Naive thymus-derived CD8-positive, alpha-beta T cell (primary cell): ENCODE measurements around the gene DUSP6. TPM values are rescaled to one million over a fixed set of nuclear protein-coding genes. Genes with fewer than 3 reads are reported as not detected.
A peak's percentile ranks its signal among the peaks of the same experiment; 100 is the strongest.

ENCODE experiments used
- ATAC-seq, 2 donors: fragments of 150-1000 bp; cut with Tn5 transposase in 1 of 2; sonication (Bioruptor Pico), chemical (Tn5 transposase) in 1 of 2; 1 replicate in 1 of 2; 2 replicates in 1 of 2; pipeline ENCODE4 v1.10.0; 2021; ENCODE audit warnings: mild to moderate bottlenecking in 2 of 2, moderate library complexity in 2 of 2
- POLR2A ChIA-PET: fragments of 350-600 bp; sonication (Branson Sonifier 250); formaldehyde crosslinking; loops from one replicate; lab custom pipeline; 2021; ENCODE audit warnings: antibody characterized with exemption; lab: Charles Lee
- DNase-seq, 10 donors: peaks; one replicate each; pipeline versions ENCODE4 v3.0.0 to v3.0.0-alpha.2; 2020 to 2022
- H3K27ac Mint-ChIP-seq, 10 donors: one replicate each; pipeline ENCODE4 v1.8.0; 2020 to 2022; ENCODE audit warnings: mild to moderate bottlenecking in 10 of 10, mixed read lengths in 10 of 10, moderate library complexity in 4 of 10, inconsistent platforms in 1 of 10
- H3K27me3 Mint-ChIP-seq, 5 donors: one replicate each; pipeline ENCODE4 v1.8.0; 2021 to 2022; ENCODE audit warnings: mixed read lengths in 5 of 5
- H3K36me3 Mint-ChIP-seq, 3 donors: one replicate each; pipeline ENCODE4 v1.8.0; 2020 to 2022; ENCODE audit warnings: mixed read lengths in 3 of 3, mild to moderate bottlenecking in 2 of 3, inconsistent platforms in 1 of 3
- H3K4me1 Mint-ChIP-seq, 4 donors: one replicate each; pipeline ENCODE4 v1.8.0; 2021 to 2022; ENCODE audit warnings: mixed read lengths in 4 of 4
- H3K4me3 Mint-ChIP-seq, 10 donors: one replicate each; pipeline ENCODE4 v1.8.0; 2020 to 2022; ENCODE audit warnings: mild to moderate bottlenecking in 10 of 10, mixed read lengths in 10 of 10, moderate library complexity in 6 of 10, inconsistent platforms in 1 of 10
- H3K9me3 Mint-ChIP-seq, 9 donors: one replicate each; pipeline ENCODE4 v1.8.0; 2020 to 2022; ENCODE audit warnings: mixed read lengths in 9 of 9, mild to moderate bottlenecking in 3 of 9, inconsistent platforms in 1 of 9, moderate library complexity in 1 of 9
- polyA plus RNA-seq, 3 donors: library from polyadenylated mRNA; unstranded; fragments of 300-500 nt; fragmentation: Illumina TruSeq; gene quantifications; one replicate each; pipeline ENCODE4 v1.2.3, GENCODE V29; 2021
- total RNA-seq, 8 experiments: library from RNA in 2 of 8; stranded (reverse) in 2 of 8; gene quantifications; one replicate each; pipeline ENCODE4 v1.2.3 and lab custom pipeline; 2021 to 2026

DUSP6 gene, protein sequence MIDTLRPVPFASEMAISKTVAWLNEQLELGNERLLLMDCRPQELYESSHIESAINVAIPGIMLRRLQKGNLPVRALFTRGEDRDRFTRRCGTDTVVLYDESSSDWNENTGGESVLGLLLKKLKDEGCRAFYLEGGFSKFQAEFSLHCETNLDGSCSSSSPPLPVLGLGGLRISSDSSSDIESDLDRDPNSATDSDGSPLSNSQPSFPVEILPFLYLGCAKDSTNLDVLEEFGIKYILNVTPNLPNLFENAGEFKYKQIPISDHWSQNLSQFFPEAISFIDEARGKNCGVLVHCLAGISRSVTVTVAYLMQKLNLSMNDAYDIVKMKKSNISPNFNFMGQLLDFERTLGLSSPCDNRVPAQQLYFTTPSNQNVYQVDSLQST
- total RNA-seq (1 to 10 TPM in 1 of 2 experiments, under 1 TPM in 1; 0.57 to 1.4 TPM), polyA plus RNA-seq (1 to 10 TPM in 2 of 3 donors, under 1 TPM in 1; 0.67 to 2.1 (median 1.1) TPM), total RNA-seq (lab: John Stamatoyannopoulos, UW) (0.95 to 41.9 (median 16.5) reads per million in 6 experiments)

GRCh38 chr12:89352492-89353187 lies at the start of gene DUSP6:
Gene DUSP6, minus strand, starts transcription at chr12:89352501. Its CDS starts 462 bp downstream, at chr12:89352039.
- peak within 1 kb of the TSS; percentile 80 to 96 (median 92) for H3K4me3 Mint-ChIP-seq
- H3K36me3 Mint-ChIP-seq = no peaks in the 10 kb centered on the region
- H3K9me3 Mint-ChIP-seq = no peaks in the 10 kb centered on the region
- DNase-seq = peak; percentile 36 to 89 (median 68)
- peak; percentile 67 to 74 for ATAC-seq
- POLR2A ChIA-PET = interaction anchor here (0.8 to 2.4 kb wide), 5 partner anchors 76 to 510 kb away, joined by 3 to 9 read pairs (median 3); no protein-coding TSS in a partner anchor
- peak within 1 kb of the TSS; percentile 69 to 90 (median 84) for H3K27ac Mint-ChIP-seq
- peaks cover 30 to 61% (median 49%) of the 10 kb centered on the region in 4 donors for H3K4me1 Mint-ChIP-seq
- H3K27me3 Mint-ChIP-seq = peaks cover 0 to 4% (median 0%) of the 10 kb centered on the region in 5 donors

- H3K36me3 Mint-ChIP-seq = peaks cover 0 to 7% (median 0%) of the 10 kb centered on the region in 3 donors
- H3K27ac Mint-ChIP-seq = peak overlapping the region in 1 of 10 donors; percentile 22
- peaks cover 6 to 19% (median 15%) of the 10 kb centered on the region in 4 donors for H3K4me1 Mint-ChIP-seq
- no peaks in the 10 kb centered on the region for H3K27me3 Mint-ChIP-seq
- DNase-seq (no peak), ATAC-seq (no peak)
- H3K4me3 Mint-ChIP-seq = no peak overlapping the region
- POLR2A ChIA-PET = no interaction called here
- H3K9me3 Mint-ChIP-seq = peaks cover 0 to 5% (median 0%) of the 10 kb centered on the region in 9 donors
Observed at GRCh38 chr12:89401433-89402058, 49.2 kb upstream of the DUSP6 start.

- DNase-seq (no peak), ATAC-seq (no peak)
- peak overlapping the region in 1 of 10 donors; percentile 42 for H3K27ac Mint-ChIP-seq
- no peaks in the 10 kb centered on the region for H3K27me3 Mint-ChIP-seq
- H3K9me3 Mint-ChIP-seq = peaks cover 0 to 5% (median 0%) of the 10 kb centered on the region in 9 donors
- peaks cover 0 to 7% (median 0%) of the 10 kb centered on the region in 3 donors for H3K36me3 Mint-ChIP-seq
- peaks cover 6 to 19% (median 15%) of the 10 kb centered on the region in 4 donors for H3K4me1 Mint-ChIP-seq
- POLR2A ChIA-PET = no interaction called here
- peak overlapping the region in 1 of 10 donors; percentile 8 for H3K4me3 Mint-ChIP-seq
Observed at GRCh38 chr12:89400415-89400814, 48.1 kb upstream of the DUSP6 start.

DNA sequence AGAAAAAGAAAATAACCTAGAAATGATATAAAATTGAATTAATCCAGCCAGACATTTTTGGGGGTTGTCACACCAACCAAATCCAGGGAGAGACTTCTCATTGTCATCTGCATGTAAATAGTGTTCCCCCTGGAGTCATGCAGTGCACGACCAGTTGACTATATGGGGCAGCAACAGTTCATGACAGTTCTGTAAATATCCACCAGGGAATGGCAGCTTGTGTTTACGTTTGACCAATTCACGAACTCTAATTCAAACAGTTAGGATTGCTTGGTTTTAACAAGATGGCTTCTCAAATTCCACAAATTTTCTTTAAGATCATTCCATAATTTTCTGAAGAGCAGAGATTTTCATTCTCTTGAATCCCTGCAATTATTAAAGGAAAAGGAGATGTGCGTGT lies 43.4 kb upstream of the DUSP6 start:
- ATAC-seq (no peak), DNase-seq (no peak)
- POLR2A ChIA-PET = no interaction called here
- H3K9me3 Mint-ChIP-seq = peaks cover 0 to 2% (median 0%) of the 10 kb centered on the region in 9 donors
- H3K4me3 Mint-ChIP-seq = no peak overlapping the region
- peak overlapping the region in 2 of 10 donors; percentile 31 to 71 for H3K27ac Mint-ChIP-seq
- H3K27me3 Mint-ChIP-seq = peaks cover 0 to 2% (median 0%) of the 10 kb centered on the region in 5 donors
- peaks cover 0 to 3% (median 0%) of the 10 kb centered on the region in 3 donors for H3K36me3 Mint-ChIP-seq
- peaks cover 7 to 21% (median 19%) of the 10 kb centered on the region in 4 donors for H3K4me1 Mint-ChIP-seq

DNA sequence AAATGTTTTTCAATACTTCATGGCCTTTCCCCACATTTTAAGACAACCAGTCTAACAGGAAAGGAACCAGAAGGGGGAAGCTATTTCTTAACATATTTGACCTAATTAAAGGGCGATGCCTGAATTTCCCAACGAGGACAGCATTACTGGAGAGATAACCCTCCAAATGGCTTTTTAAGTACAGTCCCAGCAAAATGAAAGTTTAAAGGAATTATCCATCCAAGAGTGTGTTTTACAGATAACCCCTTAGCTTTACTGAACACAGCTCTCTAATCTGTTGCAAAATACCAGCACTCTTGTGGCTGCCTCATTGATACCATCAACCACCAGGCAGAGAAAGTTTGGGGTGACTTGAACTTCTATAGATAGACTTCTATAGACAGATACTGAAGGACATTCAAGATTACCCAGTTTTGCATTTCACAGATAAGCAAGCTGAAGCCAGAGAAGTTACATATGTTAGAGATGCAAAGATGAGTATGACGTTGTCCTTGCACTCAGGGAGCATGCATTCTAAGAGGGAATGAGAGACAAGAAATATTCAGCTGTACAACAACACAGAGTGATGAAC lies 41.3 kb upstream of the DUSP6 start:
- POLR2A ChIA-PET = no interaction called here
- no peak for DNase-seq
- Mint-ChIP-seq H3K9me3 (no peaks in the 10 kb centered on the region), H3K4me3 (no peak overlapping the region), H3K4me1 (peaks cover 11 to 31% (median 28%) of the 10 kb centered on the region in 4 donors), H3K36me3 (peaks cover 0 to 3% (median 0%) of the 10 kb centered on the region in 3 donors), H3K27me3 (peaks cover 0 to 2% (median 0%) of the 10 kb centered on the region in 5 donors), H3K27ac (no peak overlapping the region)
- no peak for ATAC-seq

- Mint-ChIP-seq H3K36me3 (peaks cover 0 to 3% (median 0%) of the 10 kb centered on the region in 3 donors), H3K4me1 (peaks cover 6 to 21% (median 18%) of the 10 kb centered on the region in 4 donors), H3K27ac (no peak overlapping the region), H3K9me3 (no peaks in the 10 kb centered on the region), H3K27me3 (peaks cover 0 to 2% (median 0%) of the 10 kb centered on the region in 5 donors), H3K4me3 (no peak overlapping the region)
- ATAC-seq (no peak), DNase-seq (no peak)
- POLR2A ChIA-PET = no interaction called here
Observed at GRCh38 chr12:89392391-89392790, 40.1 kb upstream of the DUSP6 start.

- DNase-seq (no peak), ATAC-seq (no peak)
- peaks cover 0 to 3% (median 0%) of the 10 kb centered on the region in 3 donors for H3K36me3 Mint-ChIP-seq
- POLR2A ChIA-PET = no interaction called here
- peaks cover 6 to 20% (median 16%) of the 10 kb centered on the region in 4 donors for H3K4me1 Mint-ChIP-seq
- H3K4me3 Mint-ChIP-seq = no peak overlapping the region
- H3K27ac Mint-ChIP-seq = no peak overlapping the region
- peaks cover 0 to 2% (median 0%) of the 10 kb centered on the region in 5 donors for H3K27me3 Mint-ChIP-seq
- no peaks in the 10 kb centered on the region for H3K9me3 Mint-ChIP-seq
Observed at GRCh38 chr12:89391726-89392336, 39.5 kb upstream of the DUSP6 start.

DNA sequence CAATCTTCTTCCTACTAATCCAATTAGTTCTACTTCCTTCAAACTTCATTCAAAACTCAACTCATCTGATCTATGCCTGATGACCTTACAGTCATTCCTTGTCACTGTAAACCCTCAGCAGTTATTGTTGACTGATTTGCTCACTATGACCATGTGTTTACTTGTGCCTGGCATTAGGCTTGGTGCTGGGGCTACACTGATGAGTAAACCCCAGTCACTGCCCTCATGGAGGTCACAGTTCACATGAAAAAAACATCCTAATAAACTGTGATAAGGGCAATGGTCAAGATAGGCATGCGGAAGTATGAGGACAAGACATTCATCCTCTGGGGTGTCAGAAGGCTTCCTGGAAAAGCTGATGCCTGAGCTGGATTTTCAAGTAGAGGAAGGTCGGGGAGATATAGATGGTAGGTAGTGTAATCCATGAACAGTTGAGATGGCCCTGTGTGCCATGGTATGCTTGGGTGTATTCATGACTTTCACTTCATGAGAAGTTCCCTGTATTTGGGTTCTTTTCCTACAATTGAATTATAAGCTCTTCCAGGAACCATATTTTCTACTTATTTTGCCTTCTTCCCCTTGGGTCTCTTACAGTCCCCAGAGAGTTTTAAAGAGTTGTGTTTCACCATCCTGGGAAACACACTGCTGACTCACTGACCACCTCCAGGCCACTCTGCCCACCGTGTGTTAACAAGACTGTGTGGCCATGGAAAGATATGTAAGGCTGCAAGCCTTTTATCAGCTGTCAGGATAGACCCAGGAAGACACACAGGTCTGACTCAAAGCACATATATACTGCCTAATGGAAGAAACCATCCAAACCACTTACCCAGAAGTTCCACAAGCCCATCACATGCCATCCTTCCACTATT lies 38.7 kb upstream of the DUSP6 start:
- no peak overlapping the region for H3K4me3 Mint-ChIP-seq
- no peaks in the 10 kb centered on the region for H3K9me3 Mint-ChIP-seq
- peaks cover 0 to 3% (median 0%) of the 10 kb centered on the region in 5 donors for H3K27me3 Mint-ChIP-seq
- peaks cover 6 to 18% (median 15%) of the 10 kb centered on the region in 4 donors for H3K4me1 Mint-ChIP-seq
- no peak for ATAC-seq
- no peak overlapping the region for H3K27ac Mint-ChIP-seq
- H3K36me3 Mint-ChIP-seq = peaks cover 0 to 3% (median 0%) of the 10 kb centered on the region in 3 donors
- POLR2A ChIA-PET = no interaction called here
- DNase-seq = no peak

- Mint-ChIP-seq H3K27ac (peak overlapping the region in 1 of 10 donors; percentile 7), H3K4me3 (no peak overlapping the region), H3K27me3 (peaks cover 0 to 3% (median 0%) of the 10 kb centered on the region in 5 donors), H3K36me3 (peaks cover 0 to 3% (median 0%) of the 10 kb centered on the region in 3 donors), H3K9me3 (no peaks in the 10 kb centered on the region), H3K4me1 (peaks cover 6 to 18% (median 15%) of the 10 kb centered on the region in 4 donors)
- POLR2A ChIA-PET = no interaction called here
- DNase-seq = no peak
- no peak for ATAC-seq
Observed at GRCh38 chr12:89389755-89390661, 37.7 kb upstream of the DUSP6 start.

DNA sequence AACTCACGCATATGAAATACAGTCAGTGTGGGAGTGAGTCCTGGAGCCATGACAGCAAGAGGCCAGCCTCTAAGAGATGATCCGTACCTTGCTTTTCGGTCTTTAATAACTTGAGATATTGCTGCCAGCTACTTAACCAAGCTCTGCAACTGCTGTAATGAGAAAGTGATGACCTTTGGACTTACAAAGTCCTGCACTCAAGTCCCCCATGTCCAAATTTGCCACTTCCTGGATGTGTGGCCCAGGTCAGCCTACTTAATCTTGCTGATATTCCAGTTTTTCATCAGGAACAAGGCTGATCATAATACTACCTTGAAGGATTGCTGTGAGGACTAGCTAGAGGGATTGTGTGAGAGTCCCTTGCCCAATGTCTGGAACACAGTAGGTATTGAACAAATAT lies 33.8 kb upstream of the DUSP6 start:
- peaks cover 8 to 24% (median 15%) of the 10 kb centered on the region in 4 donors for H3K4me1 Mint-ChIP-seq
- ATAC-seq = no peak
- no peak overlapping the region for H3K27ac Mint-ChIP-seq
- H3K4me3 Mint-ChIP-seq = no peak overlapping the region
- no peak for DNase-seq
- POLR2A ChIA-PET = no interaction called here
- H3K27me3 Mint-ChIP-seq = peaks cover 0 to 3% (median 0%) of the 10 kb centered on the region in 5 donors
- no peaks in the 10 kb centered on the region for H3K9me3 Mint-ChIP-seq
- H3K36me3 Mint-ChIP-seq = no peaks in the 10 kb centered on the region
